Esophagus squamous epithelium (tissue), 4 donors: Measurements from ENCODE around the gene TFAP2B.

Experiments
- POLR2A ChIP-seq, 4 donors: fragments of 450-650 bp; IDR thresholded peaks; one replicate each; pipeline ENCODE4 v1.6.1; 2017; ENCODE audit warnings: antibody characterized with exemption in 4 of 4, mild to moderate bottlenecking in 4 of 4, moderate library complexity in 3 of 4
- TF ChIP-seq, protein P1 (sequence below), 6 experiments: fragments of 450-650 bp in 4 of 6; fragments of 200-600 bp in 2 of 6; sonication (generic) in 2 of 6; IDR thresholded peaks; one replicate each; pipeline ENCODE4 v1.5.1; 2016 to 2019; ENCODE audit warnings: antibody characterized with exemption in 6 of 6, mild to moderate bottlenecking in 4 of 6, moderate library complexity in 4 of 6

DNA sequence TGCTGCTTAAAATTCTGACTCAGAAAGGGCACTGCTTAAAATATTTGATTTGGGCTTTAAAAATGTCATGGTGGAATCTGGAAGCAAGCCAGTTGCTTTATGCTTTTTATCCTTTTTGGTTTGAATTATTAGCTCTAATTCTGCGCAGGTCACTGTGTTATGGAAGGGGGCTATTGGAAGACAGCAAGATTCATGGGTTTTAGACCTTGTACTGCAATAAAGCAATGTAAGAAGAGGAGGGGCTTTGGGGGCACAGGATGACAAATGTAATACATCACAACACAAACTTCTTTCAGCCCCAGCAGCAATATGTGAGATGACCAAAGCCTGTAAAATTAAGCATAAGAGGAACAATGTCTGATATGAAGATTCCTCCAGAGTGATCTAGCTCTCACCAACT, 68.4 kb downstream of the TFAP2B start:
- TF ChIP-seq, protein P1, sequence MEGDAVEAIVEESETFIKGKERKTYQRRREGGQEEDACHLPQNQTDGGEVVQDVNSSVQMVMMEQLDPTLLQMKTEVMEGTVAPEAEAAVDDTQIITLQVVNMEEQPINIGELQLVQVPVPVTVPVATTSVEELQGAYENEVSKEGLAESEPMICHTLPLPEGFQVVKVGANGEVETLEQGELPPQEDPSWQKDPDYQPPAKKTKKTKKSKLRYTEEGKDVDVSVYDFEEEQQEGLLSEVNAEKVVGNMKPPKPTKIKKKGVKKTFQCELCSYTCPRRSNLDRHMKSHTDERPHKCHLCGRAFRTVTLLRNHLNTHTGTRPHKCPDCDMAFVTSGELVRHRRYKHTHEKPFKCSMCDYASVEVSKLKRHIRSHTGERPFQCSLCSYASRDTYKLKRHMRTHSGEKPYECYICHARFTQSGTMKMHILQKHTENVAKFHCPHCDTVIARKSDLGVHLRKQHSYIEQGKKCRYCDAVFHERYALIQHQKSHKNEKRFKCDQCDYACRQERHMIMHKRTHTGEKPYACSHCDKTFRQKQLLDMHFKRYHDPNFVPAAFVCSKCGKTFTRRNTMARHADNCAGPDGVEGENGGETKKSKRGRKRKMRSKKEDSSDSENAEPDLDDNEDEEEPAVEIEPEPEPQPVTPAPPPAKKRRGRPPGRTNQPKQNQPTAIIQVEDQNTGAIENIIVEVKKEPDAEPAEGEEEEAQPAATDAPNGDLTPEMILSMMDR (IDR thresholded peaks at IDR 0.05) = no peak
- TF ChIP-seq POLR2A (IDR thresholded peaks at IDR 0.05) = no peak
